T-helper 2 cell treated with Interferon-gamma antibody and Interleukin-4, amounts not matched to agents 5 μg/mL and 100 μg/mL, for 36 hours (primary cell): Measurements from ENCODE around the gene NKD2.
"Not testable (repeated sequence)": the region's sequence is repeated elsewhere in the genome, so short reads cannot be mapped to it uniquely, and the experiment has no call there.

Source experiments
- DNase-seq: peaks from one replicate; pipeline ENCODE4 v3.0.0; 2021; ENCODE audit warnings: low spot score
- H3K27ac Mint-ChIP-seq: one replicate; pipeline ENCODE4 v1.8.0; 2021; ENCODE audit warnings: mild to moderate bottlenecking, mixed read lengths
- H3K27me3 Mint-ChIP-seq: one replicate; pipeline ENCODE4 v1.8.0; 2021; ENCODE audit warnings: low read depth, mixed read lengths
- H3K36me3 Mint-ChIP-seq: one replicate; pipeline ENCODE4 v1.8.0; 2021; ENCODE audit warnings: low read depth, mixed read lengths
- H3K4me1 Mint-ChIP-seq: one replicate; pipeline ENCODE4 v1.8.0; 2021; ENCODE audit warnings: low read depth, mixed read lengths
- H3K4me3 Mint-ChIP-seq: one replicate; pipeline ENCODE4 v1.8.0; 2022; ENCODE audit warnings: mild to moderate bottlenecking, moderate library complexity, mixed read lengths
- H3K9me3 Mint-ChIP-seq: one replicate; pipeline ENCODE4 v1.8.0; 2021; ENCODE audit warnings: mixed read lengths

The NKD2 gene

DNA sequence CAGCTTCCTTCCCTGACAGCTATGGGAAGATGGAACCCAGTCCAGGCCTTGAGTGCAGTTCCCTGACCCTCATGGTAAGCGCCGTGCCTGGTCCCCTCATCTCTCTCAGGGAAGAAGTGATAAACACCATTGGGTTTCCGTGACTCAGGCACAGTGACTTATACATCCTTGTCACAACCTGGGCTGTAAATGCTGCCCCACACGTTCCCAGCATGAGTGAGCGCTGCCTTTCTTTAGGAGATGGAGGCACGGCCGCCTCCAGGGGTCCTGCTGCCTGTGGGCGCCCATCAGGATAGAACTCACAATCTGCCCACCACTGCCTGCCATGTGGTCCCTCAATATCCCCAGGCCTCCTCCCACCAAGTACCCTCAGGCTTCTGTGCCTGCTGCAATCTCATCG is 8.3 kb upstream of the NKD2 start:
- Mint-ChIP-seq H3K27me3 (peaks cover 10% of the 10 kb centered on the region), H3K9me3 (no peaks in the 10 kb centered on the region), H3K4me1 (peaks cover 37% of the 10 kb centered on the region), H3K27ac (no peak overlapping the region), H3K36me3 (no peaks in the 10 kb centered on the region), H3K4me3 (no peak overlapping the region)
- DNase-seq = no peak

DNA sequence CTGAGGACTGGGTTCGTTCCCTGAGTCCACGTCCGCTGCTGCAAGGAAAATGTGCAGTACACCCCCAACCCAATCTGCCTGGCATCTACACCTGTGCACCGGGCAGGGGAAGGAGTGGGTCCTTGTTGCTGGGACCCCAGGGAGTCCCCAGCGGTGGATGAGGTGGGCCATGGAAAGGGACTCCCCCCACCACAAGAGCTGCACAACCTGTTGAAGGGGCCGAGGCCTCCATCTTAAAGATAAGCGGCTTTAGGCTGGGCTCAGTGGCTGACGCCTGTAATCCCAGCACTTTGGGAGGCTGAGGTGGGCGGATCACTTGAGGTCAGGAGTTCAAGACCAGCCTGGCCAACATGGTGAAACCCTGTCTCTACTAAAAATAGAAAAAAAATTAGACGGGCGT is 7.8 kb upstream of the NKD2 start:
- H3K4me1 Mint-ChIP-seq = peaks cover 37% of the 10 kb centered on the region
- not testable (repeated sequence) for DNase-seq, H3K4me3 Mint-ChIP-seq, H3K27ac Mint-ChIP-seq, H3K36me3 Mint-ChIP-seq, H3K9me3 Mint-ChIP-seq
- peaks cover 12% of the 10 kb centered on the region for H3K27me3 Mint-ChIP-seq

DNA sequence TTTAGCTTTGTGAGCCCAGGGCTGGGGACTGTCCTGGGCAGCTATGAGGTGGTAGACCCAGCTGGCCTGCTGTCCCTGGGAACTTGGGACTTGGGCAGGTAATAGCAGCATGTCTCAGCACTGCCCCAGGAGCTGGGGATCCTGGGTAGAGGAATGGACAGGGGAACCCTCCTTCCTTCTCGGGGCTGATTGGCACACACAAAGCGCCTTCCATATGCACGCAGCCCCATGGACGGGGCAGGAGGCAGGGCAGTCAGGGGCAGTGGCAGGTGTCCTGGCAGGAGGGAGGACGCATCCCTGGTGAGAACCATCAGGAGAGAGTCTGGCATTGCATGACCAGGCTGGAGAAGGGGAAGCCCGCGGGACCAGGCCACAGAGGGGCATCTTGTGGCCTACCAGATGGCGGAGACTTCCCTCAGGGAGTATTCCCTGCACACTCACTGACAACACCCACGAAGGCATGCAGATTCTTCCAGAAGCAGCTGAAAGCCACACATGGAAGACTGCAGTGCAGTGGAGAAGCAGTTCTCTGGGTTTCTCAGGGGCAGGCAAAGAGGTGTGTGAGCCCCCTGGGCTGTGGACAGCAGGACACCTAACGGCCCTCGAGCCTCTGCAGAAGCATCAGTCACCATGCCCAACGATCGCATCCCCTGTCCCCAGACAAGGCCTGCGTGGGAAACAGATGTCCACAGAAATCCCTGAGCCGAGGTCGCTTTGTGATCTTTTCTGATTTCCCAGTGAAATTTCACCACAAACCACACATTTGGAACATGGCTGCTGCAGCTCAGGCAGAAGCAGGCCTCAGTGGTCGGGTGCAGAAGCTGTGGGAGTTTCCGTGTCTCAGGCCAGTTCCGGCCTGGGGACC is 7.0 kb upstream of the NKD2 start:
- Mint-ChIP-seq H3K9me3 (no peaks in the 10 kb centered on the region), H3K27ac (no peak overlapping the region), H3K4me3 (peak overlapping the region; percentile 26), H3K4me1 (peaks cover 32% of the 10 kb centered on the region), H3K36me3 (no peaks in the 10 kb centered on the region), H3K27me3 (peaks cover 18% of the 10 kb centered on the region)
- DNase-seq = no peak

DNA sequence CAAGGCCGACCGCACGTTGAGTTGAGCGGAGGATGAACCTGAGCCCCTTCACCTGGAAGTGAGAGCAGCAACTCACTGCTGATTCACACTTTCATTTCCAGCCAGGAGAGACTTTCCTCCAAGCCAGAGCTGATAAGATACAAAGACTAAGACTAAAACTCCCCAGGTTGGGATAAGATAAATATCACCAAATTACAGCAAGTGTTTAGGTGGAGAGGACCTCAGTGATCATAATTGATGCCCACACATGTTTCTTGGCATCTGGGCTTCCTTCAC is 6.4 kb upstream of the NKD2 start:
- H3K9me3 Mint-ChIP-seq = no peaks in the 10 kb centered on the region
- DNase-seq = no peak
- H3K27ac Mint-ChIP-seq = no peak overlapping the region
- no peaks in the 10 kb centered on the region for H3K36me3 Mint-ChIP-seq
- peaks cover 30% of the 10 kb centered on the region for H3K4me1 Mint-ChIP-seq
- peaks cover 22% of the 10 kb centered on the region for H3K27me3 Mint-ChIP-seq
- peak overlapping the region; percentile 26 for H3K4me3 Mint-ChIP-seq

DNA sequence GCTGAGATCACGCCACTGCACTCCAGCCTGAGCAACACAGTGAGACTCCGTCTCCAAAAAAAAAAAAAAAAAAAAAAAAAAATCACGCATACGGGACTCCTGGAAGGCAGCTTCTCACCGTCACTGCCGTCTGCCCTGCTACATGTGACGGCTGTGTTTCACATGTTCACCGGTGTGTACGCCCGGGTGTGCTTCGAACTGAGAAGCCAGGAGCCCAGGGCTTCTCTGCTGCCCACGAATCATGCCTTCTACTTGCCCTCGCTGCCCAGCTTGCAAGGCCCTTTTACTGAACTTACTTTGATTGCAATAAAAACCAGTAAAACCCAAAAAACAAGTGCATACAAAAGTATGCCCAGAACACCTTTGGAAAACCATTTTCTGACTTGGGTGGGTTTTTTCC is 5.8 kb upstream of the NKD2 start:
- Mint-ChIP-seq H3K9me3 (no peaks in the 10 kb centered on the region), H3K27me3 (peaks cover 28% of the 10 kb centered on the region), H3K4me3 (no peak overlapping the region), H3K27ac (peak overlapping the region; percentile 15), H3K36me3 (no peaks in the 10 kb centered on the region), H3K4me1 (peaks cover 31% of the 10 kb centered on the region)
- no peak for DNase-seq

DNA sequence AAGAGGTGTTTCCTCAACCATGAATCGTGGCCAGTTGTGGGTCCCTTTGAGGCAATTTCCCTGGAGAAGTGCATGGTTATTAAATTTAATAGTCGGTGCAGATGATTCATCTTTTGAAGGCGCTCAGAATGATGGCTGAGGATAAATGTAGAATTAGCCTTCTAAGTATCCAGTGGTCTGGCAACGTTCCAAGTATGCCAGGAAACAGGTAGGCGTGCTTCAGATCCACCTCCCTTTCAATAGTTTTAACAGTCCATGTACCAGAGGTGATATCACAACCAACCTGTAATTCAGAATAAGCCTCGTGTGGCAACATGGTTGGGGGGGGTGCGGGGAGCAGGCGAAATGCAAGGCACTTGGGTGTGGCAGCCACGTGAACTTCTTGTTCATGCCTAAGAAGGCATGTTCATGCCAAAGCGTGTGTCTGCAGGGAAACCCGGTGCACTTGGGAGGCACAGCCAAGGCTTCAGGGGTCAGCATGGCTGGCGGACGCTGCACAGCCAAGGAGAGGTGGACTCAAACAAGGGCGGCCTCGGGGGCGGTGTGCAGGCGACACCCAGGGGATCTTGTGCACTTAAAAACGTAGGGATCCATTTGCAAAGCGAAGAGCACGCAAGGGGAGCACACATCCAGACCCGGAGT is 5.2 kb upstream of the NKD2 start:
- H3K4me1 Mint-ChIP-seq = peaks cover 34% of the 10 kb centered on the region
- no peak for DNase-seq
- peaks cover 31% of the 10 kb centered on the region for H3K27me3 Mint-ChIP-seq
- peak overlapping the region; percentile 15 for H3K27ac Mint-ChIP-seq
- no peaks in the 10 kb centered on the region for H3K9me3 Mint-ChIP-seq
- no peaks in the 10 kb centered on the region for H3K36me3 Mint-ChIP-seq
- peak overlapping the region; percentile 49 for H3K4me3 Mint-ChIP-seq

DNA sequence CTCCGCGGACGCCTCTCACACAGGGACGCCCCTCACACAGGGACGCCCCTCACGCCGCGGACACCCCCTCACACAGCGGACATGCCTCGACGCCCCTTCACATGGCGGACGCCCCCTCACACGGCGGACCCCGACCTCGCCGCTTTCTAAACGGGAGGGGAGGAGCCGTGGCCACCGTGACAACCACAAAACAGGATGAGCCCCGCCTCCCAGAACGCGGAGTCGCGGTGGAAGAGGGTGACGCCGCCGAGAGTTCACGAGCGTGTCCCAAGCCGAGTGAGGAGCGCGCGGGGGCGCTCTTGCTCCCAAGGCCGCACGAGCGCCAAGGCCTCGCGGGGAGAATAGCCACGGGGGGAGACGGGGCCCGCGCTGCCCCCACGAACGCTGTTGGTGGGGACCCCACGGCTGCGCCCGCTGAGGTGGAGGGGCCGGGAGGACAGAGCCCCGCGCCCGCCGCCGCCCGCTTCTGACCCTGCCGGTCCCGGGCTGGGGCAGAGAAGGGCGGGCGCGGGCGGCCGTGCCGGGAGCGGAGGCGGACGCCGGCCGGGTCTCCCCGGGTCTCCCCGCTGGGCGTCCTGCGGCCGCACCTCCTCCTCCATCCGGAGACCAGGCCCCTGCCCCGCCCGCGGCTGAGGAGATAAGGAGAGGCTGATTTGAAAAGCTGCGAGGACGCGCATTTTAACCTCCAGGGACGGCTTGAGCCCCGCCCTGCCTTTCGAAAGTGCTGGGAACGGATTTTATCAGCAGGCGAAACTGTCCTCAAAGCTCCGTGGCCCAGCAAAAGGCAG is 3.9 kb upstream of the NKD2 start:
- Mint-ChIP-seq H3K4me1 (peaks cover 35% of the 10 kb centered on the region), H3K9me3 (no peaks in the 10 kb centered on the region), H3K4me3 (peak overlapping the region; percentile 76), H3K27ac (peak overlapping the region; percentile 41), H3K27me3 (peaks cover 31% of the 10 kb centered on the region), H3K36me3 (no peaks in the 10 kb centered on the region)
- DNase-seq = peak; percentile 58

DNA sequence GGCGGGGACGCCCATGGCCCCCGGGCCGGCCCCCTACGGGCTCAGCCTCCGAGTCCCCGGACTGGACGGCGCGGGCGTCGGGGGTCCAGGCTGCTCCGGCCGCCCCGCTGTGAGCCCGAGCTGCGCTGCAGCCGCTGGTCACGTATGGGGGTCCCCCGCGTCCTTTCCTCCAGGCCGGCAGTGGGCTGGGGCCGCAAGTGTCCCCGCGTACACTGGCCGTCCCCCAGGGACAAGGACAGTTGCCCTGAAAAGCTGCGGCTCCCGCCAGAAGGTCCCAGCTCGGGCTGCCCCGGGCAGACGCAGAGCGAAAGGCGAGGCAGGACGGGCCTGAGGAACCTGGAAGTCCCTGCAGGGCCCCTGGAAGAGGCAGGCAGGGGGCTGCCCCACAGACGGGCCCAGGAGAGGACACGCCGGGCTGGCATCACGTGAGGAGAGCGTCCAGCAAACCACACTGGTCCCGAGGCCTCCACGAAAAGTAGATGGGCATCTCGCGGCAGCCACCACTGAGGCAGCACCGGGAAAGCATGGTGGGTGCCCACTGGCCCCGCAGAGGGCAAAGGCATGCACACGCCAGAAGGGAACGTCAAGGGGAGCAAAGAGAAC is 3.3 kb upstream of the NKD2 start:
- no peaks in the 10 kb centered on the region for H3K36me3 Mint-ChIP-seq
- no peak overlapping the region for H3K27ac Mint-ChIP-seq
- no peak for DNase-seq
- peaks cover 41% of the 10 kb centered on the region for H3K4me1 Mint-ChIP-seq
- H3K27me3 Mint-ChIP-seq = peaks cover 34% of the 10 kb centered on the region
- no peaks in the 10 kb centered on the region for H3K9me3 Mint-ChIP-seq
- peak overlapping the region; percentile 54 for H3K4me3 Mint-ChIP-seq

DNA sequence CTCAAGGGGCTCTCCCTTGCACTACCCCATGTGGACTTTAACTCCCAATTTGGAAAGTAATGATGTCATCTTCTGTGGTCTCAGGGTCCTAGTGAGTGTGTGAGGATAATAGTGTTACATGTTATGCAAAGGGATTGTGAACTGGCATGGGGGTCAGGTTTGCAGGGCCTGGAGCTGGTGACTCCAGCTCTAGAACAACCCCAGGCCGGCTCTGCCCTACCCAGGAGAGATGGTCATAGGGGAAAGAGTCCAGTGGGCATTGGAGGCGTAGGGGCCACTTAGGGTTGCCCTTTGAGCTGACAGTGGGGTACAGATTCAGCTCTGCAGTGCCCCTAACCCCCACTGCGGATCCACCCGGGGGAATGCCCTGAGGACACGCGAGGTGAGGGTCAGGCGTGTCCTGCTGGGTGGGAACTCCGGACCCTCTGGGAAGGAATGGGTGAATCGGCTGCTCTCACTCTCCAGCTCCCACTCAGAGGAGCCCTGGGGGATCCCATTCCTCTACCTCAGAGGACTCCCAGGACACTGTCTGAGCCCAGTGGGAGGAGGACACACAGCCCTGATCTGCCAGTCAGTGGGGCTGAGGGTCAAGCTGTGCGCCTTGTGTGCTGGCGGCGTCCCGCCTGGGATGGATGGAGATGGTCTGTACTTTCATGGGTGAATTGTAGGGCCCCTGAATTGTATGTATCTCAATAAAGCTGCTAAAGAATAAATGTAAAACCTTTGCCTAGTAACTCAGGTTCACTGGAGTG is 2.5 kb upstream of the NKD2 start:
- Mint-ChIP-seq H3K4me3 (peak overlapping the region; percentile 54), H3K36me3 (peaks cover 1% of the 10 kb centered on the region), H3K9me3 (no peaks in the 10 kb centered on the region), H3K27me3 (peaks cover 36% of the 10 kb centered on the region), H3K4me1 (peaks cover 45% of the 10 kb centered on the region), H3K27ac (peak overlapping the region; percentile 41)
- peak; percentile 3 for DNase-seq

DNA sequence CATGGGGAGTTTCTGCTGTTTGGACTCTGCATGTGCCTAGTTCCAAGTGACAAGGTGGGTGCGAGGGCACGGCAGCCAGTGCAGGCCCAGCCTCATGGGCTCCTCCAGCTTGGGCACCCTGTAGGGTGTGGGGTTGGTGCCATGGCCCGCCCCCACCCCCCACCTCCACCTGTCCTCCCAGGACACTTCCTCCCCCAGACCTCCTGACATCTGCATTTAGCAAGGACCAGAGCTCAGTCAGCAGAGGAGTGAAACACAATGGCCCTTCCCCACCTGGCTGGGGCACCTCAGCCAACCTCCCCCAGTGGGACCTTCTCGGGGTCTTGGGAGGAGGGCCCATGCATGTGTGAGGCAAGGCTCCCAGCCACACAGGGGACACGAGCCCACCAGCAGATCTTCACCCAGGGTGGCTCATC is 1.9 kb upstream of the NKD2 start:
- Mint-ChIP-seq H3K4me3 (no peak overlapping the region), H3K9me3 (no peaks in the 10 kb centered on the region), H3K36me3 (peaks cover 3% of the 10 kb centered on the region), H3K27me3 (peaks cover 36% of the 10 kb centered on the region), H3K4me1 (peaks cover 48% of the 10 kb centered on the region), H3K27ac (no peak overlapping the region)
- no peak for DNase-seq

DNA sequence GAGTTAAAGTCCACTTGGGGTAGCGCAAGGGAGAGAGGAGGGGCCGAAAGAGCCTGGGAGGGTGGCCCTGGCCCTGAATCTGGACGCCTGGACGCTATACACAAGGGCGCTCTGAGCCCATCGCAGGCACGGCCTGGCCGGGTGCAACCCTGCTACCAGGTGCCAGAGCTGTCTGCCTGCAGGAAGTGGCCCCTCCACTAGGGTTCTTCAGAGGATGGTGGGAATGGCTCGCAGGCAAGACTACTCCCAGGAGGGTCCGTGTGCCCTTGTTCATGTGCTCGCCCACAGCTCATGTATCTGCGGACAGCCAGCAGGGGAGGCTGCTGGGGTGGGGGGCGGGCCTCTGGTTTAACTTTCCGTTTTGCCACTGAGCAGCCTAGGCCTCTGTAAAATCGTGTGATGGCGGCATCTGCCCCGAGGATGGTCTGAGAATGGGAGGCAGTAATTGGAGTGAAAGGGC is 1.4 kb upstream of the NKD2 start:
- no peak for DNase-seq
- Mint-ChIP-seq H3K27ac (no peak overlapping the region), H3K4me3 (peak overlapping the region; percentile 56), H3K27me3 (peaks cover 33% of the 10 kb centered on the region), H3K9me3 (no peaks in the 10 kb centered on the region), H3K4me1 (peaks cover 46% of the 10 kb centered on the region), H3K36me3 (peaks cover 3% of the 10 kb centered on the region)

DNA sequence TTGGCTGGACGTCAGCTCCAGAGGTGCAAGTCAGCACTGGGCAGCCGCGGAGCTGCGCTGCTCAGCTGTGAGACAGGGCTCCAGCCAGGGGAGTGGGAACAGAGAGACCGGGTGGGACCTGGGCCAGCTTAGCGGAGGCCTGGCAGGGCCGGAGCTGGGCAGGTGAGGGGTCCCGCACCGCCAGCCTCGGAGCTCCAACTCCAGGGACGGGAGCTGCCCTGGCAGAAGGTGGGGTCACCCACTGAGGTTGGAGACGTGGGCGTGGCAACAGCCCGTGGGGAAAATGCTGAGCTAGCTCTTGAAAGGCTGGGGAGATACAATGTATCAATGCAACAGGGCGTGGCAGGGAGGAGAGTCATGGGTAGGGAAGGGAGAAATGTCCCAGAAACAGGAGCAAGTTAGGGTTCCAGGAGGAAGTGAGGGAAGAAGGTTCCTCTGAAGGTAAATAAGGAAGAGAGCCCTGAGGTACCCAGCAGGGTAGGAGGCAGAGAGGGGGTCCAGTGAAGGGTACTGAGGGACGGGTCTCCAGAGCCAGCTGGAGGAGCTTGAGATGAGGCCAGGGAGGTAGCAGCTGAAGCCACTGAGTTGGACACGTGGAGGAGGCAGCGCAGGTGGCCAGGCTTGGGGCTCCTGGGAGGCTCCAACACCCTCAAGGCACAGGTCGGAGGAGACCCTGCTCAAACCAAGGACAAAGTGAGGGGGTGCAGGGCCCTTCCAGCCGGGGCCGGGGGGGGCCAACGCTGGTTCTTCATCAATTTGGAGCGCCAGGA is 736 bp upstream of the NKD2 start:
- Mint-ChIP-seq H3K36me3 (peaks cover 3% of the 10 kb centered on the region), H3K9me3 (no peaks in the 10 kb centered on the region), H3K27me3 (peaks cover 33% of the 10 kb centered on the region), H3K4me1 (peaks cover 42% of the 10 kb centered on the region), H3K27ac (peak overlapping the region; percentile 81), H3K4me3 (peak overlapping the region; percentile 86)
- DNase-seq = no peak
